GM18517 (cell line): ENCODE results near the gene SCNN1G.

Experiments used
- ATAC-seq: cut with Tn5 transposase; IDR thresholded peaks from one replicate; pipeline ENCODE4 v1.9.1; 2021; ENCODE audit warnings: mild to moderate bottlenecking, moderate library complexity; ENCODE audit not compliant: unreplicated experiment

SCNN1G gene

GRCh38 chr16:23149993-23150364 lies 32.6 kb upstream of the SCNN1G start:
- no peak for ATAC-seq

- no peak for ATAC-seq
Observed at GRCh38 chr16:23152386-23153178, 30.0 kb upstream of the SCNN1G start.

- ATAC-seq: no peak
Observed at GRCh38 chr16:23155445-23156049, 27.0 kb upstream of the SCNN1G start.

GRCh38 chr16:23156110-23156509 lies 26.4 kb upstream of the SCNN1G start:
- no peak for ATAC-seq

GRCh38 chr16:23156946-23157460 lies 25.5 kb upstream of the SCNN1G start:
- no peak for ATAC-seq

- ATAC-seq: no peak
Observed at GRCh38 chr16:23158114-23158513, 24.4 kb upstream of the SCNN1G start.

- ATAC-seq: no peak
Observed at GRCh38 chr16:23160082-23160481, 22.5 kb upstream of the SCNN1G start.

GRCh38 chr16:23160574-23160973 lies 22.0 kb upstream of the SCNN1G start:
- ATAC-seq: no peak

GRCh38 chr16:23163921-23164320 lies 18.6 kb upstream of the SCNN1G start:
- no peak for ATAC-seq

GRCh38 chr16:23164736-23165135 lies 17.8 kb upstream of the SCNN1G start:
- no peak for ATAC-seq

GRCh38 chr16:23172583-23172982 lies 10.0 kb upstream of the SCNN1G start:
- ATAC-seq: no peak

- ATAC-seq: no peak
Observed at GRCh38 chr16:23172994-23173393, 9.6 kb upstream of the SCNN1G start.

- ATAC-seq: no peak
Observed at GRCh38 chr16:23174622-23175021, 7.9 kb upstream of the SCNN1G start.

- no peak for ATAC-seq
Observed at GRCh38 chr16:23175651-23176050, 6.9 kb upstream of the SCNN1G start.

GRCh38 chr16:23181506-23181905 lies 1.0 kb upstream of the SCNN1G start:
- ATAC-seq: no peak

- ATAC-seq: peak; percentile 80
Observed at GRCh38 chr16:23182206-23182678, 303 bp upstream of the SCNN1G start.

GRCh38 chr16:23183543-23183862 lies 958 bp downstream of the SCNN1G start:
- ATAC-seq: no peak

GRCh38 chr16:23185656-23186055 lies 3.1 kb downstream of the SCNN1G start:
- ATAC-seq: no peak

GRCh38 chr16:23186171-23186570 lies 3.6 kb downstream of the SCNN1G start:
- no peak for ATAC-seq

- no peak for ATAC-seq
Observed at GRCh38 chr16:23187341-23187740, 4.8 kb downstream of the SCNN1G start.

GRCh38 chr16:23188911-23189310 lies 6.4 kb downstream of the SCNN1G start:
- ATAC-seq: no peak

- ATAC-seq: no peak
Observed at GRCh38 chr16:23194497-23195221, 12.1 kb downstream of the SCNN1G start.
